GM23338 (cell line): ENCODE measurements around the gene YBEY. TPM values are rescaled to one million over a fixed set of nuclear protein-coding genes. Genes with fewer than 3 reads are reported as not detected.

Experiments
- polyA plus RNA-seq: library from polyadenylated mRNA; unstranded; fragments of >200 nt; fragmentation: Nextera tagmentation; extraction: Ambion mirVana; gene quantifications from 2 replicates; pipeline ENCODE4 v1.2.1, GENCODE V29; 2016
- total RNA-seq: library from RNA; depleted of rRNA; stranded (reverse); fragments of >200 nt; shearing (Covaris generic); gene quantifications from 2 replicates; pipeline ENCODE4 v1.2.3, GENCODE V29; 2014; rRNA removed

YBEY gene
- total and polyA plus RNA-seq, 2 experiments from 2014 or later, result 28.1 to 31.8 TPM

Other genes starting within 250 kb of the YBEY start
- 68.5 and 89.2 TPM in 2 replicates for gene COL6A2, start 188.2 kb upstream of the YBEY start, total RNA-seq
- gene COL6A2, start 188.2 kb upstream of the YBEY start, polyA plus RNA-seq, result 28.4 and 31.8 TPM in 2 replicates
- gene FTCD, start 130.8 kb upstream of the YBEY start, total RNA-seq, result 0.90 and 3.3 TPM in 2 replicates
- 2.3 and 2.6 TPM in 2 replicates for gene FTCD, start 130.8 kb upstream of the YBEY start, polyA plus RNA-seq
- 30.7 and 37.6 TPM in 2 replicates for gene SPATC1L, start 101.9 kb upstream of the YBEY start, total RNA-seq
- 69.6 and 70.2 TPM in 2 replicates for gene SPATC1L, start 101.9 kb upstream of the YBEY start, polyA plus RNA-seq
- 216 and 237 TPM in 2 replicates for gene LSS, start 57.6 kb upstream of the YBEY start, total RNA-seq
- 49.3 and 55.0 TPM in 2 replicates for gene LSS, start 57.6 kb upstream of the YBEY start, polyA plus RNA-seq
- gene MCM3AP, start 731 bp upstream of the YBEY start, total RNA-seq, result 123 and 167 TPM in 2 replicates
- gene MCM3AP, start 731 bp upstream of the YBEY start, polyA plus RNA-seq, result 39.2 and 44.4 TPM in 2 replicates
- 14.9 and 17.7 TPM in 2 replicates for gene C21orf58, start 37.5 kb downstream of the YBEY start, total RNA-seq
- 22.4 and 23.9 TPM in 2 replicates for gene C21orf58, start 37.5 kb downstream of the YBEY start, polyA plus RNA-seq
- 38.4 and 39.6 TPM in 2 replicates for gene PCNT, start 37.8 kb downstream of the YBEY start, total RNA-seq
- gene PCNT, start 37.8 kb downstream of the YBEY start, polyA plus RNA-seq, result 39.6 and 46.1 TPM in 2 replicates
- 34.4 and 36.3 TPM in 2 replicates for gene DIP2A, start 172.5 kb downstream of the YBEY start, total RNA-seq
- 15.9 and 18.5 TPM in 2 replicates for gene DIP2A, start 172.5 kb downstream of the YBEY start, polyA plus RNA-seq